Stimulated activated CD4-positive, alpha-beta T cell treated with anti-CD3 and anti-CD28 coated beads, Interleukin-12 subunit alpha, Interleukin-12 subunit beta, amount 100 ng/mL, for 4 hours (primary cell): Measurements from ENCODE around the gene PRPF40A.

Experiments
- DNase-seq: peaks from one replicate; pipeline ENCODE4 v3.0.0-alpha.2; 2020

Gene PRPF40A

GRCh38 chr2:152648336-152648735 lies 68.9 kb downstream of the PRPF40A start:
- no peak for DNase-seq

DNA sequence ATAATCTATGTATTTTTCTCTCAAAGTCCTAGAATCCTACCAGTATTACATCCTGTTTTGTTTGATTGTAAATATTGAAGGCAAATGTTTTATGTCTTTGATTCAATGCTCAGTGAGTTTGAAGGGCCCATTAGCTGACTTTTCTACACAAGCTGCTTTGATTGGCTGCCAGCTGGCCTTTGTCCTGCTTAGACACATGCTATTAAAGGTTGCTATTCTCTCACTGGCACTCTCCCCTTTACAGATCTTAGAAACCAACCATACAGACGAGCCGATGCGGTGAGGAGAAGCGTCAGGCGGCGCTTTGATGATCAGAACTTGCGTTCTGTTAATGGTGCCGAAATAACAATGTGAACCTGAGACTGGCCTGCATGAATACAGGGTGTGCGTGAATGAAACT lies 69.7 kb downstream of the PRPF40A start:
- DNase-seq: no peak

- DNase-seq: no peak
Measured at GRCh38 chr2:152646775-152647174, 70.5 kb downstream of the PRPF40A start.

GRCh38 chr2:152646264-152646663 lies 71.0 kb downstream of the PRPF40A start:
- no peak for DNase-seq

DNA sequence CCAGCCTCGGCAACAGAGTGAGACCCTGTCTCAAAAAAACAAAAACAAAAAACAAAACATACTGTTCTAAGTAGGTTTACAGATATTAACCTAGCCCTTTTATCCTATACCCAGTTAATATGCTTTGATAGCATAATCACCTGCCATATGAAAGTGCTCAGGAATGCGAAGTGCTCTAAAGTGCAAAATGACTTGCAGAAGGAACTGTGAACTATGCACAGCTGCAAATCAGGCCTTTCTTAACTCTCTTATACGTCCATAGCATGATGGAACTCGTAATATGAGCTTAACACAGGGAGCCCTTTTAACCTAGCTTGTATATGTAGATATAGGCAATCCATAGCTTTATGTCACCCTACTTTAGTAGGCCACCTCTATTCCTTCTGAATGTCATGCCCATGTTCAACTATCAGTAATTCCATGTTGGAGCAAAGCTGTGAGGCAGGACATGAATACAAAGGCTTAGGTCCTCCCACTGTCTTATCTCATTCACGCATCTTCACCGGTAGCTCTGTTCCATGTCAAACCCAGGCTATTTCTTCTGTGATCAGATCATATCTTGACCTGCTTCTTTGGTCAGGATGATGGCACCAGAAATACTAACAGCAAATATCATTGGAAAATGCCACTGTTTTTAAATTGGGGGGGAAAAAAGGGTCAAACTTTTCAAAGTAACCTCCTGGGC lies 72.9 kb downstream of the PRPF40A start:
- no peak for DNase-seq

- DNase-seq: no peak
Measured at GRCh38 chr2:152638590-152638989, 78.7 kb downstream of the PRPF40A start.

GRCh38 chr2:152638056-152638455 lies 79.2 kb downstream of the PRPF40A start:
- no peak for DNase-seq

- DNase-seq: no peak
Measured at GRCh38 chr2:152637251-152637650, 80.0 kb downstream of the PRPF40A start.

DNA sequence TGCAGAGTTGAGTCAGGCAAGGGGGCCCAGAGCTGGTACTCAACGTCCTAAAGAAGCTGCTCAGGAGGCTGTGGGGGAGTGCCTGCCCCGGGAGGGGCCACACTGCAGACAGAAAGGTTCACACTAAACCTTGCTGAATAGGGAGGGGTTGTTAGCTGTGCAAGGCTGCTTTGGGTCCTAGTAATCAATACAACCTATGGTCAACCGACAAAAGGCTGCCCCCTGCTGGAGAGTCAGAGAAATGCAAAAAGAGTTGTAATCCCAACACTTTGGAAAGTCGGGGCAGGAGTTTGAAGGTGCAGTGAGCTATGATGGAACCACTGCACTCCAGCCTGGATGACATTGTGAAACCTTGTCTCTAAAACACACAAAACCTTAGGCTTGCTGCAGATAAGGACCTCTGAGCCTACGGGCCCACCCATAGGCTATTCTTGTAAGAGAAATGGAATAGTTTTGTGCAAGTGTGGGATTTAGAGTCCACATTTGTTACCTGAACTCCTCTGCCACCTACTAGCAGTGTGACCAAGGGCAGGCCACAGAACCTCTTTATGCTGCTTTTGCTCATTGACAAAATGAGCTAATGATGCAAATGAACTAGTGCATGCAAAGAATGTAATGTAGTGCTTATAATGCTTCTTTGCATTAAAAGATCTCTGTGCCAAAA lies 81.5 kb downstream of the PRPF40A start:
- DNase-seq: peak; percentile 61

DNA sequence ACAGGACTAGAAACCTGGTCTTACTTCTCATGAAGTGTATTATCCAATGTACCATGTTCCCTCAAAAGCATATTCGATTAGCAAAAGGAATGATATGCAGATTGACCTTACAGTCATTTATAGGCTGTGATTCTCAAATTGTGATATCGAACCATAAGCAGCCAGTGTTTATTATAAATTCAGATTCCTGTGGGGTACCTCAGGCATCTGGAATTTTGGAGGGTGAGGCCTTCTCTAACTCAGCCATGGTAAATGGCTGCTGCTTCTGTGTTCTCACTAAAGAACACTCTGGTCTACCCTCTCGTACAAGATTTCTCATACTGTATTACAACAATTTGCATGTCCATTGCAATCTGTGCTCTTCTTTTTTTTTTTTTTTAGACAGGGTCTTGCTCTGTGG lies 84.5 kb downstream of the PRPF40A start:
- DNase-seq: no peak

DNA sequence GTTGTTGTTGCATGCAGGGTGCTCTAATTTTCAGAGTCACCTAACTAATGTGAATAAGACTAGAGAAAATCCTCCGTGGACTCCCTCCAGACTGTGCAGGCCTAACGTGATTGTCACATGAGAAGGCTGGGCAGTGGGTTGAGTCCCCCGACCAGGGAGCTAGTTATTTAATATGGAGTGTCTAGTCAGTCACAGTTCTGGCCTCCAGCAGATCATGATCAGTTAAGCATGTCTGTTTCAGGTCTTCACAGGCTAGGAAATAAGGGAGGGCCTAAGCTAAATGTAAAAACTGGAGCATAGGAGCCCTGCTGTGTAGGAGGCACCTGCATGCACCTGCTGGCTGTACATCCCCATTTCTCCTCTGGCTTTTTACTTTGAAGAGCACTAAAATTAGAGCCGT lies 86.8 kb downstream of the PRPF40A start:
- no peak for DNase-seq

- no peak for DNase-seq
Measured at GRCh38 chr2:152629202-152629601, 88.1 kb downstream of the PRPF40A start.

GRCh38 chr2:152627351-152627957 lies 89.8 kb downstream of the PRPF40A start:
- DNase-seq: no peak

DNA sequence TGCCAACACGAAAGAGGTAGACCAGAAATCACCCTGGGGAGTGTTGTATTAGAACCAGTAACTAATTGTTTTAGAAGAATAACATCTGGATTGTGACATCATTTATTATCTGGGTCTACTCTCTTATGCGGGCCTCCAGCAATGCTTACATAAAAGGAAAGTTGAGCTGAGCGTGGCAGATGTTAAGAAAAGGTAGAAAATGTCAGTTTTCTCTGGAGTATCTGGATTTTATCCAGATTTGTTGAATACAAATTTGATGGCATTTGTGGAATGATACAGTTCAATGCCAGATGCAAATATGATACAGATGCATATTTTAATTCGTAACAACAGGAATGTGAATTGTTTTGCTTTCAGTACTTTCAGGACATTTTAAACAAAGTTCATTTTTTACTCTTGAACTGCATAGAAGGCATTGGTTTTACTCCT lies 90.3 kb downstream of the PRPF40A start:
- no peak for DNase-seq

DNA sequence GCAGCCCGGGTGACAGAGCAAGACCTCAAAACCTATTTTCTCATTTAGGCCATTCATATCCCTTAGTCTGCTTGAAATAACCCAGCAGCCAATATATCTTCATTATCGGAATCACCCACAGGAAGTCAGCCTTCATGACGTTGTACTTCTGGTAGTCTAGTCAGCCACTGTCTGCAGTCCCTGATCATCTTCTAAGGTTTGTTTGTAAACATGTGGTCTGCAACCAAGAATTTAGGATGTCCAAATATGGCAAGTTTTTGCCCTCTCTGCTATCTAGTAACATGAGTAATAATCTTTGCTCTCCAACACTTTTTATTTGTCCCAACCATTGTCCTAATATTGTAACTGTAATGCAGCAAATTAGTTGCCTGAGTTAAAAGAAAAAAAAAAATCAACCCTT lies 92.5 kb downstream of the PRPF40A start:
- DNase-seq: no peak

DNA sequence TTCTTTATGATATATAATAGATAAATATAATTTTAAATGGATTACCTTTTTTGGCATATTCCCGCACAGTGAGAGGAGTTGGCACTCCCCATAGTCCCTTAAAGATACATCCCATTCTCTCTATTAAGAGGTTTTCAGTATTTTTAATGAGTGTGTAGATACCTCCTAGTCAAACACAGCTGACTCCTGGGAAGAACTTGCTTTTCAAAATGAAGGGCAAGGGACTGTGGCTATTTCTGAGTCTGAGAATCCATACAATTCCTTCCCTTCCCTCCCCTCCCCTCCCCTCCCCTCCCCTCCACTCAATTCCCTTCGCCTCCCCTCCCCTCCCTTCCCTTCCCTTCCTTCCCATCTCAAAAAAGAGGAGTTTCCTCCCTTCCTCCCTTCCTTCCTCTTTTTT lies 93.5 kb downstream of the PRPF40A start:
- no peak for DNase-seq

- no peak for DNase-seq
Measured at GRCh38 chr2:152623076-152623740, 94.1 kb downstream of the PRPF40A start.

GRCh38 chr2:152622219-152622618 lies 95.0 kb downstream of the PRPF40A start:
- DNase-seq: no peak

- no peak for DNase-seq
Measured at GRCh38 chr2:152620985-152621384, 96.3 kb downstream of the PRPF40A start.

- DNase-seq: no peak
Measured at GRCh38 chr2:152620208-152620607, 97.1 kb downstream of the PRPF40A start.

GRCh38 chr2:152618193-152618564 lies 99.1 kb downstream of the PRPF40A start:
- no peak for DNase-seq

- no peak for DNase-seq
Measured at GRCh38 chr2:152617456-152618192, 99.6 kb downstream of the PRPF40A start.

GRCh38 chr2:152615177-152615576 lies 102.1 kb downstream of the PRPF40A start:
- DNase-seq: no peak
